ENCODE measurements around the gene NFATC4.
"Not testable (repeated sequence)": the region's sequence is repeated elsewhere in the genome, so short reads cannot be mapped to it uniquely, and the experiment has no call there.

Gene NFATC4

GRCh38 chr14:24339284-24340151 is 28.5 kb upstream of the NFATC4 start, which contains the start of gene RIPK3:
Gene RIPK3 (minus strand): TSS chr14:24339991. CDS start chr14:24339826, 165 bp downstream.
- no peak for DNase-seq (ENCODE audit: low spot score)

- DNase-seq (ENCODE audit: low spot score), result no peak
Measured at GRCh38 chr14:24340606-24341005, 27.4 kb upstream of the NFATC4 start.

DNA sequence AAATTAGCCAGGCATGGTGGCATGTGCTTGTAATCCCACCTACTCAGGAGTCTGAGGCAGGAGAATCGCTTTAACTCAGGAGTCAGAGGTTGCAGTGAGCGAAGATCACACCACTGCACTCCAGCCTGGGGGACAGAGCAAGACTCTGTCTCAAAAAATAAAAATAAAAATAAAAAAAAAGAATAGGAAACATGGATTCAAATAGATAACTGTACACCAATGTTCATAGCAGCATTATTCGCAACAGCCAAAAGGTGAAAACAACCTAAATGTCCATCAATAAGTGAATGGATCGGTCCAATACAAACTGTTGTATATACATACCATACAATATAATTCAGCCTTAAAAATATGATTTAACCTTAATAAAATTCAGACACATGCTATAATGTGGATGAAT is 25.1 kb upstream of the NFATC4 start:
- no peak for DNase-seq (ENCODE audit: low spot score)

- no peak for DNase-seq (ENCODE audit: low spot score)
Measured at GRCh38 chr14:24343795-24344660, 24.0 kb upstream of the NFATC4 start.

DNA sequence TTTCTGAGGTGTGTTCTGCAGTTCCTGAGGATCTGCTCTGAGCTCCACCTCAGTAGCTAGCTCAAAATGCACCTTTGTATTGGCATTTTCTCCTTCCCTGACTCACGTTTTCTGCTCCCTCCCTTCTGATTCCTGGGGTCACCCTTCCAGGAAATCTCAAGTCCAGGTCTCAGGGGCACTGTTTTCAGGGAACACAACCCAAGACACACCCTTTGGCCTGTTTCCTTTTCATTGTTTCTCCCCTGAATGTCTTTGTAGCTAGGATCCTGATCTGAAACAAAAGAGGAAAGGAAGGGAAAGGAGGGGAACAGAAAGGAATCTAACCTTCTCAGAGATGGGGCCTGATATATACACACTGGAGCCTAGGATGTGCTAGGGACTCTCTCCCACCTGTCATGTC is 20.9 kb upstream of the NFATC4 start:
- DNase-seq (ENCODE audit: low spot score), result no peak

DNA sequence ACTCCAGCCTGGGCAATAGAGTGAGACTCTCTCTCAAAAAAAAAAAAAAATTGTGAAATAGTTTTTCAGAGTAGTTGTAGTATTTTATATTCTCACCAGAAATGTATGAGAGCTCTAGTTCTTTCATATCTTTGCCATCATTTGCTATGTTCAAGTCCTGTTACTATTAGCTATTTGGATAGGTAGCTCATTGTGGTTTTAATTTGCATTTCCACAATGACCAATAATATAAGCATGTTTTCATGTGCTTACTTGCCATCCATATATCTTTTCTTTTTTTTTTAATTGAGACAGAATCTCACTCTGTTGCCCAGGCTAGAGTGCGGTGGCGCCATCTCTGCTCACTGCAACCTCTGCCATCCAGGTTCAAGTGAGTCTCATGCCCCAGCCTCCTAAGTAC is 19.8 kb upstream of the NFATC4 start:
- no peak for DNase-seq (ENCODE audit: low spot score)

DNA sequence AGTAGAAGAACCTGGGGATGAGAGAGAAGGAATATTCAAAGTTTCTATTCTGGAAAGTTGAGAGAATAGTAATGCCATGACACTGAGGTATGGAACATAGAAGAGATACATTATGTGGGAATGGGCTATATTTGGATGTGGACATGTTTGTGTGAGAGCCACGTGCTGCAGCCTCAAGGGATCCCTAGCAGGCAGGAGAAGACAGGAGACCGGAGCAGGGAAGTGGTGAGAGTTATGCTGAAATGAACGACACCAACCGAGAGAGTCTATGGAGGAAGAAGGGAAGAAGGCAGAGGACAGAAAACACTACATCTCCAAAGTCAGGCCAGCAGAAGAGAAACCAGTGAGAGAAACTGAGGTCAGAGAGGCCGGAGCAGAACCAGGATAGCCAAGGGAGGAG is 18.2 kb upstream of the NFATC4 start:
- DNase-seq (ENCODE audit: low spot score), result no peak

- DNase-seq (ENCODE audit: low spot score), result no peak
Measured at GRCh38 chr14:24351517-24351916, 16.5 kb upstream of the NFATC4 start.

- DNase-seq (ENCODE audit: low spot score), result no peak
Measured at GRCh38 chr14:24353559-24354481, 14.2 kb upstream of the NFATC4 start.

DNA sequence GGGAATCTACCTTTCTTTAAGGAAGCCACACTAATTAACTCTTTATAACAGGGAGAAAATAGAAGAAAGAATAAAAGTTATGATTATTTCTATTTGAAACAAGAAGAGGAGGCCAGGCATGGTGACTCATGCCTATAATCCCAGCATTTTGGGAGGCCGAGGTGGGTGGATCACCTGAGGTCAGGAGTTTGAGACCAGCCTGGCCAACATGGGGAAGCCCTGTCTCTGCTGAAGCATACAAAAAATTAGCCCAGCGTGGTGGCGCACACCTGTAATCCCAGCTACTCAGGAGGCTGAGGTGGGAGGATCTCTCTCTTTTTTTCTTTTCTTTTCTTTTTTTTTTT is 13.5 kb upstream of the NFATC4 start:
- DNase-seq (ENCODE audit: low spot score), result not testable (repeated sequence)

DNA sequence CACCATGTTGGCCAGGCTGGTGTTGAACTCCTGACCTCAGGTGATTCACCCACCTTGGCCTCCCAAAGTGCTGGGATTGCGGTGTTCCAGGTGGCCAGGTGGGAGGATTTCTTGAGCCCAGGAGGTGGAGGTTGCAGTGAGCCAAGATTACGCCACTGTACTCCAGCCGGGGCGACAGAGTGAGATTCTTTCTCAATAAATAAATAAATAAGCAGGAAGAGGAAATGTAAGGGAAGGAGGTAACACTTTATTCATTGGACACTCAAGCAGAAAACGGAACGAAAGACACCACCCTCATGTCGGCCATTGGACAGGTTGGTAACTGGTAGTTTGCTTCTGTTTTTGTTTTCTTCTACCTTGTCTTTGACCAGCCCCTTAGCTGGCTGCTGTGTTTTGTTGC is 13.0 kb upstream of the NFATC4 start:
- DNase-seq (ENCODE audit: low spot score), result no peak

DNA sequence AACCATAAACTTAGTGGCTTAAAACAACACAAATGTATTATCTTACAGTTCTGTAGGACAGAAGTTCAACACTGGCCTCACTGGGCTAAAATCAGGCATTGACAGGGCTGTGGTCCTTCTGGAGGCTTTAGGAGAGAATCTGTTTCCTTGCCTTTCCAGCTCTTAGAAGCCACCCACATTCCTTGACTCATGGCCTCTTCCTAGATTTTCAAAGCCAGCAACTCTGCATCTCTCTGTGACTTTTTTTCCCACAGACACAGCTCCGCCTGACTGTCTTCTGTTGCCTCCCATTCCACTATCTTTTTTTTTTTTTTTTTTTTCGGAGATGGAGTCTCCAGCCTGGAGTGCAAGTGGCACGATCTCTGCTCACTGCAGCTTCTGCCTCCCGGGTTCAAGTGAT is 11.8 kb upstream of the NFATC4 start:
- DNase-seq (ENCODE audit: low spot score), result no peak

GRCh38 chr14:24360281-24360680 is 7.7 kb upstream of the NFATC4 start:
- DNase-seq (ENCODE audit: low spot score), result no peak

DNA sequence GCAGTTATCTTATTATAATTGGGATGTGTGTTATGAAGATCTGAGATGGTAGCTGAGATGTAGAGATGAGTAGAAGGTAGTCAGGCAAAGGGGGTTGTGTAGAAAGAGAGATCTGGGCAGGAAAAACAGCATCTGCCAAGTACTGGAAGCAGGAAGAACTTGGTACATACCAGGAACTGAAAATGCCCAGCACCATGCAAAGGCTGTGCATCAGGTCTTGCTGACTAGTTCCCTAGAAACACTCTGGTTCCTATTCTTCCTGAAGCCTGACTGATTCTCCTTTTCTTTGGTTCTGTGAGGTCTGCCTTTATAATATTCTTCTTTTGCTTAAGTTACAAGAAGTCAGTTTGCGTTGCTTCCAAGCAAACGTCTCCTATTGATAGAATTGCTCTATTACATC is 6.7 kb upstream of the NFATC4 start:
- no peak for DNase-seq (ENCODE audit: low spot score)

- no peak for DNase-seq (ENCODE audit: low spot score)
Measured at GRCh38 chr14:24362241-24362960, 5.6 kb upstream of the NFATC4 start.

- no peak for DNase-seq (ENCODE audit: low spot score)
Measured at GRCh38 chr14:24363401-24363800, 4.6 kb upstream of the NFATC4 start.

- DNase-seq (ENCODE audit: low spot score), result no peak
Measured at GRCh38 chr14:24364841-24365240, 3.1 kb upstream of the NFATC4 start.

GRCh38 chr14:24365600-24366412 is 2.2 kb upstream of the NFATC4 start:
- peak; percentile 92 for DNase-seq (ENCODE audit: low spot score)

DNA sequence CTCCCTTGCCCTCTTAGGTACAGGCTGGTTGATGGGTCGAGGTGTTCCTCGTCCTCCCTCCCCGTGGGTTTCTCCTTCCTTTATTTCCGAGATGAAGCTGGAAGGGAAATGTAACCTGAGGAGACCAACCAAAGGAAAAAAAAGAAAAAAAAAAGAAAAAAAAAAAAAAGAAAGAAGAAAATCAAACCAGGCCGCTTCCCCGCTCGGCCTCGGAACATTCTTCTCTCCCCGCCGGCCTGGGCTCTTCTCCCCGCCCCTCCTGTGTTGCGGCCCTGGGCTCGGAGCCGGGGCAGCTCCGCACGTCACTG is 1.6 kb upstream of the NFATC4 start:
- no peak for DNase-seq (ENCODE audit: low spot score)

GRCh38 chr14:24366721-24367513 is 1.1 kb upstream of the NFATC4 start:
- DNase-seq (ENCODE audit: low spot score), result peak; percentile 98
